ENCODE data around the gene CD58.
"Not testable (repeated sequence)": the region's sequence is repeated elsewhere in the genome, so short reads cannot be mapped to it uniquely, and the experiment has no call there.

CD58 gene, protein sequence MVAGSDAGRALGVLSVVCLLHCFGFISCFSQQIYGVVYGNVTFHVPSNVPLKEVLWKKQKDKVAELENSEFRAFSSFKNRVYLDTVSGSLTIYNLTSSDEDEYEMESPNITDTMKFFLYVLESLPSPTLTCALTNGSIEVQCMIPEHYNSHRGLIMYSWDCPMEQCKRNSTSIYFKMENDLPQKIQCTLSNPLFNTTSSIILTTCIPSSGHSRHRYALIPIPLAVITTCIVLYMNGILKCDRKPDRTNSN

DNA sequence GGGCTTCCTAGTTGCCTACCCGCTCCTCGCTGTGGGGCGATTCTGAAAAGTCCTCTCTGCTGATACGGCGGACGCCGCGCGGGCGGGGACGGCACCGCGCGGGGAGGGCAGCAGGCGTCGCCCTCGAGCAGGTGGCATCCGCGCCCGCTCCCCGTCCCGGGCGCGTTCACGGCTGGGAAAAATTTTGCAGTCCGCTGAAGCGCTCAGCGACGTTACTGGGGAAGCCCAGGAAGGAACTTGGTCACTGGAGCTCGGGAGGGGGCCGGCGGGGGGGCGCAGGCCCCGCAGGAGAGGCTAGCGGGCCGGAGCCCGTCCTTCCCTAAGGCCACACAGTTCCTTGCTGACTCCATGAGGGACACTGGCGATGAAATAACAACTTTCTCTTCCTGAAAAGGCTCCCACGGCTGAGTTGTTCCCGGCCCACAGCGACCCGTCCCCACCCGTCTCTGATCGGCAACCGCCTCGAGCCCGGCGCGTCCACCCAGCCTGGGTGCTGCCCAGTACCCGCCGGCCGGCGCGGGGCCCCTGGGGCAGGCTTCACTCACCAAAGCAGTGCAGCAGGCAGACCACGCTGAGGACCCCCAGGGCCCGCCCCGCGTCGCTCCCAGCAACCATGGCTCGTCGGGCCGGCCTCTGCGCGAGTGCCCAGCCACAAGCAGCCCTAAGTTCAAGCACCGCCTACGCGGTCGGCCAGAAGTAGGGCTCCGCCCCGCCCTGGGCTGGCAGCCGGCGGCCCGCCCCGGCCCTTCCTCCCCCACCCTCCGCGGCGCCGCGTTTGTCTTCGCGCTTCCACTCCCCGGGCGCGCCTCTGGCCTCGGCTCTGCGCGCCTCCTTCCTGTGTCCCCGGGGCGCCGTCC is at the start of gene CD58:
CD58 (minus strand) TSS at position 669 of the 857 bp plus-strand sequence; CDS start at position 615, 54 bp downstream.
- peak; percentile 45 to 68 for DNase-seq

DNA sequence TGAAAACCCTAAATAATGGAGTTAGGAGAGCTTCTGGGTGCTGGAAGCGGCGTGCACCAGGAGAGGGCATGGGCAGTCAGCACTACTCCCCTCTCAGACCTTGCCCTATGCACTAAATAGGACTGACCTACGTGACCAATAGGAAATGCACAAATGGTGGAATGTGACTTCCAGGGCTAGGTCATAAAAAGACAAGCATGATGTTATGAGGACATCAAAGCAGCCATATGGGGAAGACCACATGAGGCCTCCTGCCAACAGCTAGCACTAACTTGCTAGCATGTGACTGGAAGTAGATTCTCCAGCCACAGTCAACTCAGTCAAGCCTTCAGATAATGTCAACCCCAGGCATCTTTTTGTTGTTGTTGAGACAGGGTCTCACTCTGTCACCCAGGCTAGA is 49.6 kb upstream of the CD58 start:
- not testable (repeated sequence) for DNase-seq

DNA sequence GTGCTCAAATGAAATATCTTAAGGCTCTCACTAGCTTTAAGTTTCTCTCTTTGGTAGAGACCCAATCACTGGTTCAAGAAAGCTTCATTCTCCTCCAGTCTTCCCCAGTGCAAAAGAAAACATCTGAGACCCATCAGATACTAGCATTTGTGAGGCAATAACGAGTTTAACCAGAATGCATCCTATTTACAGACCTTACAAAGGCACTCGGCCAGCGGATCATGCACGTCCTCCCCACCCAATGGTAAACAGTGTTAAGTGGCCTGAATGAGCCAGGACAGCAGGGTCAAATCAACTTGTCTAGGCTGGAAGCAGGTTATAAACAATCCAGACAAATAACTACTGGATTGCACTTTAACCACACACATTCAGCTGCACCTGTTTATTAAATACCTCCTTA is 48.3 kb upstream of the CD58 start:
- not testable (repeated sequence) for DNase-seq

DNA sequence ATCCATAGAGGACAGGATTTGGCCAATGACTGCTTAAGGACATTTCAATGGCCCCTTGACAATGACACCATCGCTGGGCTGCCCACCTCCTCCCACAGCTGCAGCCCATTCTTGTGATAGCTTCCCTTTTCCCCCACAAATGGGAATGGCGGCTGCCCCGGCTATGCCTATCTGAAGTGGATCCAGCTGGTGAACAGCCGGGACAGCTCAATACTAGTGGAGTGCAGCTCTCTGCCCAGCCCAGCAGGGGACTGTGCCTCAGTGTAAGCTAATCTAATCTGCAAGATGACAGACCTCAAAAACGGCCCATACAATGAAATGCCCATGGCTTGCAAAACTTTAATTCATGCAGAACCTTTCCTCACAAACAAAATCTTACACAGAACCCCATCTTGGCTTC is 47.0 kb upstream of the CD58 start:
- DNase-seq: not testable (repeated sequence)

DNA sequence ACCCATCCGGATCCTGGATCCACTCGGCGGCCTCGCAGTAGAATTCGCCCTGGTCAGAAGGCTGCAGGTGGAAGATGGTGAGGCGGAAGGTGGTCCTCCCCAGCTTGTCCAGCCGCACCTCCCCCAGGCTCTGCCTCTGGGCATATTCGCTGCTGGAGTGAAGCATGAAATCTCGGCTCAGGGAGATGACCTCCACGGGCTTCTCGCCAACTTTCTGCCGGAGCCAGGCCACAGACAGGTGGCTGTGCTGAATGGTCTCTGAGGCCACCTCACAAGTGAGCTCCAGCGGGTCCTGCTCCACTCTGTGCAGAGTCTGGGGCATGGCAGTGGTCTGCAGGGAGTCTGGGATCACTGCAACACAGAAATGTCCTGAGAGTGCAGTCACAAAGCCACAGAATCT is 43.0 kb upstream of the CD58 start:
- DNase-seq: not testable (repeated sequence)

DNA sequence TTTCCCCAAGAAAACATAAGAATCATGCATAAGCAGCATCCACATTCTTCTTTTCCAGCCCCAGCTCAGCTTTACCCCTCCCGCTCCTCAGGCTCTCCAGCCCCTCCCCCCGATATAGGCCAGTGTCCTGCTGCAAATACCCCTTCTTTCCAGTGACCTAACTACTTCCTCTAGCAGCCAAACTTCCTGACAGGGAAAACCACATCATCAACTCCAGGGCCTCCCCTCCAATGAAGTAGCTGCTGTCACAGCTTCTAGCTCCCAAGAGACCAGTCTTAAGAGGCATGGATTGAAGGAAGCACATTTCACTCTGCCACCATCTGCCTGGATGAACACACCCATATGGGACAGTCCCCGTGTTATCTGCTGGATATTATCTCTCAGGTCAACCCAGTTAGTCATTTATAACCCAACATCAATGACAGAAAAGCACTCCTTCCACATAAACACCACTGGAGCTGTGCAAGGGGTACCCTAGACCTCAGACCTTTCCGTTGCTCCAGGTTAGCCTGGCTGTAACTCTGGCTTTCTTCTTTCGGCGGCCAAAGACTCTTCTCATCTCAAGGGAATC is 39.1 kb upstream of the CD58 start:
- DNase-seq: peak; percentile 26 to 58

DNA sequence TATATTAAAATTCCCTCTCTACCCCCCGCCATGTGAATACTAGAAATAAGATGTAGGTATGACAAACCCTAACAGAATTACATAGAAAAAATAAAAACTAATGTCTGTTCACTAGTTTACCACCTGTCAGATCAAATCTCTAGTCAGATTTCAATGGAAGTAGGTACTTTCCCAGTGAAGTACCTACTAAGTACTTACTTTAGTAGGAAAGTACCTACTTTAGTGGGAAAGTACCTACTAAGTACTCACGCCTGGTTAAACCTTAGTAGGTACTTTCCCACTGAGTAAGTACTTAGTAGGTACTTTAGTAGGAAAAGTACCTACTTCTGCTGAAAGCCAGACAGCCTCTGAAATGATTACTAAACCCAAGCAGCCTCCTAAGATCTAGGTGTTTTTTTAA is 38.0 kb upstream of the CD58 start:
- DNase-seq: not testable (repeated sequence)

DNA sequence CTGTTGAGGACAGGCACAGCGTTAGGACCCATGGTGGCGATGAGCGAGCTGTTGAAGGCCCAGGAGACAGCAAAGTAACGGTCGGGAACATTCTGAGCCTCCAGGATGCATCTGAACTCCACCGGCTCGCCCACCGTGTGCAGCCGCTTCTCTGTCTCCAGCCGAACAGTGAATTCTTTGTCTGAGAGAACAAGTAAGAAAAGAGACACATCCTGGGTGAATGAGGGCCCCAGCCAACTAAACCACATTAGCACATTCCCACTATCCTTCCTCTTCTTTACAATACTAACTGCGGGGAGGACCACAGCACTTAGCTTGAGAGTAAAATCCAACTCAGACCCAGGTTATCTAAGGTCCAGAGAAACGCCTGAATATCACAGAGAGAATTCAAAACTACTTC is 37.3 kb upstream of the CD58 start:
- DNase-seq: not testable (repeated sequence)

DNA sequence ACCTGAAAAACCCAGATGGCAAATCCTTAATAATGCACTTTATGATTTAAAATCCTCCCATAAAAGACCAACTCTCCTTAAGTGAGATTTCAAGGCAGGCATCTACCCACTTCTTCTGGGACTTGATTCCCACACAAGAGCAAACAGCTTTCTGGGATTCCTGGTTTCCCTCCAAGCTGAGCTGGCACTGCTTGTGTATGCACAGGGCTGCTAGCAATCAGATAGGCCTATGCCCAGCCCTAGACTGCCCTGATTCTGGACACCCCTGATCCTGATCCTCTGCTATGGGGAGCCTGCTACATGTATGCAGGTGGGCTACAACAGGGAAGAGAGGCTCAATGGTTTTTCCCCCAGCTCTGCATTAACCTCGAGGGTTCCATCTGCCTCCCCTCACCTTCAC is 36.6 kb upstream of the CD58 start:
- DNase-seq: not testable (repeated sequence)

DNA sequence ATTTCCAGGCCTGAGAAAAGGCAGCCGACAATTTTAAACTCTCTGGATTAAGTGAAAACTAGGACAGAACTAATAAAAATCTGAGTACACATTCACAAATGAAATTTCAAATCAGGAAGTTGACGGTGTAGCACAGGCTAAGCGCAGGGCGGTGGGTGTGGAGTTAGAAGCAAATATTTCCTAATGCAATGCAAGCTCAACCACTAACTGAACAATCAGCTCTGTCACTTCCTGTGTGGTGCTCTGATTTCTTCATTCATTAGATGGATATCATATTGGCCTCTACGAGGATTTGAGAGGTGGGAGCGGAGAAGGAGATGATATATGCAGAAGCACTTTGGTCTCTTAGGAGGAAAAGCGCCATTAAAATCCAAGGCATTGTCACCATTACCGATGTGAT is 35.2 kb upstream of the CD58 start:
- not testable (repeated sequence) for DNase-seq

DNA sequence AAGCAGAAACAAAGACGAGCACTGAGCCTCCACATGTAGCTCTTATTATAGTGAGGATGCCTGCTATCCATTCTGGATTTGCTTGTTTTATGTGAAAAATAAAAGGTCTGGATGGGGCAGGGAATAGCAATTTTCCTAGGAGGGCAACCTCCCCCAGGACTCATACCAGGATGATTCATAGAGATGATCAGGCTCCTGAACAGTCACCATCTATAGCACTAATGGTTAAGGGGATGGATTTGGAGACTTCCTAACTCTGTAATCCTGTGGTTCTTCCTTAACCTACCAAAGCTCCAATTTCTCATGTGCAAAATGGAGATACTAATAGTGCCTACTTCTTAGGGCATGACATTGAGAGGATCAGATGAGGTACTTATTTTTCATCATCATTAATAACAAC is 34.5 kb upstream of the CD58 start:
- no peak for DNase-seq

DNA sequence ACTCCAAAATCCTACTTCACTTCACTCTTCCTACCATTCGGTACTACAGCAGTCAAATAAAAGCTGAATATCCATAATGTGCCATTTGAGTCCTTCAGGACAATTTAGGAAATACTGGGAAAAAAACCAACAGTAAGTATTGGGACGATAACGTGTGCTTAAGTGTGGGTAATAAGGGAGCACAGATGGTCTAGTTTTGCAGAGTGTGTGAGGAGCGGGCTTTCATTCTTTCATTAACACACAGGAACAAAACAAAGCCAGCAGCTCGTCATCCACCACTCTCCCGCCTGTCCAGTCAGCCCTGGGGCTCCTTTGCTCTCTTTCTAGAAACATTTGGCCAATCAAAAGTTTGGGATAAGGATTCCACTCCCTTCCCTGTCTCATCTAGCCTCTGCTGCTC is 33.6 kb upstream of the CD58 start:
- DNase-seq: not testable (repeated sequence)

DNA sequence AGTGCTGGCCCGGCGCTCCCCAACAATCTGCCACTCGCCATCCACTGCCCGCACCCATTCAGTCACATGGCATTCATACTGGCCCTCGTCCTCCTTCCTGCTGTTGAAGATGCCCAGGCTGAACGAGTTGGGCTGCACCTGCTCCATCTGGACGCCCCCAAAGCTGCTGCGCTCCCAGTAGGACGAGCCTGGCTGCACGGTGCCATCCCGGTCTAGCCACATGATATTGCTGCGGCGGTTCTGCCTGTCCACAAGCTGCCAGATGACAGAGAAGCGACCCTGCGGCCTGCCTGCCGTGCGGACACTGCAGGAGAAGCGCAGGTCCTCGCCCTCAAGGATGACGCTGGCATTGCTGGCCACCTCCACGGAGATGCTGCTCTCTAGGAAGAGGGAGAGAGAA is 32.8 kb upstream of the CD58 start:
- DNase-seq: not testable (repeated sequence)

DNA sequence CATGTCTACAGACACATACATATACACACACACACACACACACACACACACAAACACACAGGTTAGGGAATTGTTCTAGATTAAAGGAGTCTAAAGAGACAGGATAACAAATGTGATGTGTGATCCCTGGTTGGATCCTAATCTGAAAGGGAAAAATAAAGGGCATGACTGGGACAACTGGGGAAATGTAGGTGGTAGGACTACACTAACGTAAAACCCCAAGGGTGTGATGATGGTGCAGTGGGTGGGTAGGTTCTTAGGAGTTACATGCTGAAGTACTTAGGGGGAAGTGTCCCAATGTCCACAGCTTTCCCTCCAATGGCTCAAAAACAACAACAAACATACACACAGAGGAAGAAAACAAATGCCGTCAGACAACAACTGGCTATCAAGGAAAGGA is 28.5 kb upstream of the CD58 start:
- DNase-seq: not testable (repeated sequence)

DNA sequence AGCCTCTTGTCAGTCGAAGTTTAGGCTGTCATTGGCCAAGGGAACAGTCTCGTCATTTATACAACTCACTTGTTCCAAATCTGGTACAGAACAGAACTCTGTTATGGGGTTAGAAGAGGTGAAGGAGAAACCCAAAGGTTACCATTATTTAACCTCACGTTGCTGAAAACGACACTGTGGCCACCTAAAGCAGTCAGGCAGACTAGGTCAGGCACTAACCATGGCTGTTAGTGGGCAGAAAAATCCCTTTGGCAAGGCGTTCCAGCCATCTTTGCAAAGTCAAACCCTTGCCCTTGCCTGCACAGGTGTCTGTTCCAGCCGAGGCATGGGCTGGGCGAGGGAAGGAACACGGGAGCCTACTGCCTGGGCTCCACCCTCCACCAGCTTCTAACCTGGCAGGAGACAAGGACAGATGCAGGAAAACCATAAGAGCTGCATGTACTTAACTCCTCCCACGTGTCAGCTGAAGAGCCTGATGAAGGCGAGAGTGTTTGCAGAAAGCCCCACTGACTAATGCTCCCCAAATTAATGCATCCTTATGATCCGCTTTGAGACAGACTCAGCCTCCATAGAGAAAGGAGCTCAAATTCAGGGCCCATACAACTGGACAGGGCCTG is 27.7 kb upstream of the CD58 start:
- DNase-seq: peak in 1 of 2 experiments; percentile 33

DNA sequence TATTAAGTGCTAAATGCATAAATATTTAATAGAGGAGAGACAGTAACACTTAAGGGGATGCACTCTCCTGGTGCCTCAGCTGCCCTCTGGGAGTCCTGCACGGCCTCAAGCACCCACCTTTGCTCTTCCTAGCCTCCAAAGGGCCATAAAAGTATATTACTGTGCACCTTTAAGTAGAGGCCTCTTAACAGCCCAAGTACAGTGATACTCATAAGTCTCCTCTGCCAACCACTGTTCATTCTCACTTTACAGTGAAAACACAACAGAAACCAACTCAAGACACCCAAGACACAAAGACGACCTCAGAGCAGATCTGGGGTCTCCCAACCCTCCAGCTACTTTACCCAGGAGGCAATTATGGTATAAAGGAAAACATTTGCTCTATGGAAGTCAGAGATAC is 26.6 kb upstream of the CD58 start:
- not testable (repeated sequence) for DNase-seq

DNA sequence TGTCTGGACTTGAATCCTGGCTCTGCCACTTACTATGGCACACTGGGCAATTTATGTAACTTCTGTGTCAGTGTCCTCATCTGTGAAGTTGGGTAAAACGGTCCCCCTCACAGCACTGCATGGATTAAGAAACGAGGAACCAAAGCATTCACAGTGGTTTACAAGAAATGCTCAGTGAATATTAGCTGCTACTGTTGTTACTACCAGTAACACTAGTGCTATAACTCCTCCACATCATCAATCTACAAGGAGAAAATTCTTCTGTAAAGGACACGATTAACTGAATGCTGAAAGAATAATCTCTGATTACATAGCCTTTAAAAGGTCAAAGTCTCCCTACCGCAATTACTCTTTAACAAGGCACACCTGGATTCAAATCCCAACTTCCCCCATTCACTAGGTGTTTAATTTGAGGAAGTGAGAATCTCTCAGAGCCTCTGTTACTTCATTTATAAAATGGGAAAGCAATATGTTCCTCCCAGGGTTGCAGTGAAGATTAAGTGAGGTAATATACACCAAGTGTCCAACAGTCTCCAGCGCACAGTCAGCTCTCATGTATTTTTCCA is 26.0 kb upstream of the CD58 start:
- DNase-seq: not testable (repeated sequence)

DNA sequence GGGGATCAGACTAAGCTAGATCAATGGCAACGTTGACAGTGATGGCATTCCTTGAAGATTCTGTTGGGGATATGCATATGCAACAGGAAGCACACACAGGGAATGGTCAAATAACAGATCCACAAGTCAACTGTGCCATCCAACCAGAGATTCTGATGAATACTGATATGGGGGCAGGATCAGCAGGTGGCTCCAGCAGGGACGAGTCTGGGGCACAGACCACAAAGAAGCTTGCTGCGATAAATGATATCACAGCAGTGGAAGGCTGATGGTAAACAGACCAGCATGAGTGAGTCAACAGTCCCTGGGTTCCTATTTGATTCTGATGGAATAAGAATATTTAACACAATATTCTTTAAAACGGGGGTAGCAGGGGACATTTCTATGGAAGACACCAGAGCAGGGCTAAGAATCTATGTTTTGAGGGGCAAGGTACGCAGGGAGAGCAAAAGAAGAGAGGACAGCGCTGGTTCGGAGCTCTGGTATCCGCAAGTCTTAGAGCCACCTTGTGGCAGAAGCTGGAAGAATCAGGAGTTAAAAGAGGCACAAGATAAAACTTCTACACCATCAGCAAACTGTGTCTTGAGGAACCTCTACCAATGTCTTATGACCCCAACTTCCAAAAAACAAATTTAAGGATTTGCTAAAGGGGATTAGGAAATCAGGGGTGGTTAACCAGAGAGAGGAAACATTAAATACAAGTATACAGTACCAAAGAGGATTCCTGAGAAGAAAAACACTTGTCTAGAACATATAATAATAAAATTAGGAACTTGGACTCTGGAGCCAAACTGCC is 25.3 kb upstream of the CD58 start:
- not testable (repeated sequence) for DNase-seq

DNA sequence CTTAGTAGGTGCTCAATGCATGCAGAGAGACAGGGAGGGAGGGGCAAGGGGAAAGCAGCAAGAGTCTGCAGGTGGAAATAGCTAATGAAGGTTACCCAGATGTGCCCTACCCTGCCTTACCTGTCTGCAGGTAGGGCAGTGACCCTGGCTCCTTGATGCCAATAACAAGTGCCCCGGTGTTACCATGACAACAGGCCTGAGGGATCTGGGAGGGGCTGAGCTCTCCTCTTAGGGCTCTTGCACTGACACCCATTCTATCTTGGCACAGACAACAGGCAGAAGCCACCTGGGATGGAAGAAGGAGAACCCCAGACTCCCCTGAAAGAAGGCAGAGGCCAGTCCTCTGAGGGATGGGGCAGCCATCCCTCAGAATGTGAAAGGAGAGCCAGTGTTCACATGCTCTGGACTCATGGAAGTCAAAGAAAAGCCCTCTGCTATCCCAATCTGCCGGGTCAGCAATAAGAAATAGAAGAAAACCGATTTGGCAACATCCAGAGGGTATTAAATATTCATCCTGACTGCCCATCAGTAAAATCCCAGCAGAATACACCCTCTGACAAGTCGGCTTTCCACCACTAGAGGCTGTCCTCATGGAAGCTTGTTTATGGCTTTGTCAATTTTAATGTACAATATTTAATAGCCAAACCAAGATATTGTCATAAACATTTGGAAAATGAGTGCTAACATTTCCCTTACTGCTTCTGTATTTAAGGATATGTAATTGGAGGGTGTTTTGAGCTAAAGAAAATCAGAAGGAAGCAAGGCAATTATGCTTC is 24.4 kb upstream of the CD58 start:
- DNase-seq: not testable (repeated sequence)

DNA sequence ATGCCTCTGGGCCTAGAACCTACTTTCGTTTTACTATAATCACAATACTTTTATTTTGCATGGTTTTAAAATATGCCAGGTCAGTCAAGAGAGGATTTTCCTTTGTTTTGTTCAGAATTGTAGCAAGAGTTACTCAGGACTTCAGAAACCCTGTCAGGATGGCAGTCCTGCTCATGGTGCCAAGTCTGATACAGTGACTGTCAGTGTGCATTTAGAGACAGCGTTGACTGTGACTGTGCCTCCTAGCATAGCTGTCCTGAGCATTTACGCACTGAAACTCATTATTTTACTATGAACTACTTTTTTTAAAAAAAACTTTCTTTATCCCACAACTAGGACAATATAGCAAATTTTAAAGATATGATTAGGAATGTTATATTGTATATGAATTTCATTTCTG is 23.2 kb upstream of the CD58 start:
- DNase-seq: not testable (repeated sequence)

DNA sequence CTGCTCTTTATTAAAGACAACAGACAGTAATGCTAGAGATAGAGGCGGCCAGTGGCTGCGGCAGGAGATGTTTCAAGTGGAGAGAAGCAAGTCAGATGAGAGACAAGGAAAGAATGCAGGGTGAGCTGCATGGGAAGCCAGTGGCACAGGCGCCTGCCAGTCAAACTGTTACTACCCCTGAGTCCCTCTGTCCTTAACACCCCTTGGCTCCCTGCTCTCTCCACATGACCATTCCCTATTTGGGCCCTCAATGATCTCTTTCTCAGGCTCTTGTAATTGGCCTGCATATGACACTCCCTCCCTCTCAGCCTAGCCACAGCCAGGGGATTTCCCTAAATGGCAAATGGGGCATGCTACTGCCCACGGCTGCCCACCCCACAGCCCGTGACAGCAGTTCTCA is 22.6 kb upstream of the CD58 start:
- DNase-seq: not testable (repeated sequence)

Data from NCI-H187 (cell line).